VCaP (cell line): ENCODE measurements around the gene PTRH2.
A peak's percentile ranks its signal among the peaks of the same experiment; 100 is the strongest.

ENCODE experiments used
- H3K27ac ChIP-seq: fragments of 450-650 bp; 2 replicates; pipeline ENCODE4 v1.5.1; 2017
- TF ChIP-seq, protein P1 (sequence below): fragments of 450-650 bp; conservative IDR thresholded peaks from 2 replicates; pipeline ENCODE4 v1.5.1; 2017; ENCODE audit warnings: mild to moderate bottlenecking, moderate library complexity

PTRH2 gene

DNA sequence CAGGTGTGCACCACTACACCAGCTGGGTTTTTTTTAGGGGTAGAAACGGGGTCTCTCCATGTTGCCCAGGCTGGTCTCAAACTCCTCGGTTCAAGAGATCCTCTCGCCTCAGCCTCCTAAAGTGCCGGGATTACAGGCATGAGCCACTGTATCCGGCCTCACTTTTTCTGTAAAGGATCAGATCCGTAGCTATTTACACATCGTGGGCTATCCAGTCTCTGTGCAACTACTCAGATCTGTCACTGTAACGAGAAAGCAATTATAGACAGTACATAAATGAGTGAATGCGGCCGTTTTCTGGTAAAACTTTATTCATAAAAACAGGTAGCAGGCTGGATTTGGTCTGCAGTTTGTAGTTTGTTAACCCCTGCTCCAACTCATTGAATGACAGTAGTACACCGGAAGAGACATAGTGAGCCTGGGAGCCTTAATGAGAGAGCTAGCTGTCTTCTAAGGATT, 44.8 kb upstream of the PTRH2 start:
- peak overlapping the region; percentile 90 for H3K27ac ChIP-seq
- TF ChIP-seq, protein P1, sequence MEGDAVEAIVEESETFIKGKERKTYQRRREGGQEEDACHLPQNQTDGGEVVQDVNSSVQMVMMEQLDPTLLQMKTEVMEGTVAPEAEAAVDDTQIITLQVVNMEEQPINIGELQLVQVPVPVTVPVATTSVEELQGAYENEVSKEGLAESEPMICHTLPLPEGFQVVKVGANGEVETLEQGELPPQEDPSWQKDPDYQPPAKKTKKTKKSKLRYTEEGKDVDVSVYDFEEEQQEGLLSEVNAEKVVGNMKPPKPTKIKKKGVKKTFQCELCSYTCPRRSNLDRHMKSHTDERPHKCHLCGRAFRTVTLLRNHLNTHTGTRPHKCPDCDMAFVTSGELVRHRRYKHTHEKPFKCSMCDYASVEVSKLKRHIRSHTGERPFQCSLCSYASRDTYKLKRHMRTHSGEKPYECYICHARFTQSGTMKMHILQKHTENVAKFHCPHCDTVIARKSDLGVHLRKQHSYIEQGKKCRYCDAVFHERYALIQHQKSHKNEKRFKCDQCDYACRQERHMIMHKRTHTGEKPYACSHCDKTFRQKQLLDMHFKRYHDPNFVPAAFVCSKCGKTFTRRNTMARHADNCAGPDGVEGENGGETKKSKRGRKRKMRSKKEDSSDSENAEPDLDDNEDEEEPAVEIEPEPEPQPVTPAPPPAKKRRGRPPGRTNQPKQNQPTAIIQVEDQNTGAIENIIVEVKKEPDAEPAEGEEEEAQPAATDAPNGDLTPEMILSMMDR, result no peak

DNA sequence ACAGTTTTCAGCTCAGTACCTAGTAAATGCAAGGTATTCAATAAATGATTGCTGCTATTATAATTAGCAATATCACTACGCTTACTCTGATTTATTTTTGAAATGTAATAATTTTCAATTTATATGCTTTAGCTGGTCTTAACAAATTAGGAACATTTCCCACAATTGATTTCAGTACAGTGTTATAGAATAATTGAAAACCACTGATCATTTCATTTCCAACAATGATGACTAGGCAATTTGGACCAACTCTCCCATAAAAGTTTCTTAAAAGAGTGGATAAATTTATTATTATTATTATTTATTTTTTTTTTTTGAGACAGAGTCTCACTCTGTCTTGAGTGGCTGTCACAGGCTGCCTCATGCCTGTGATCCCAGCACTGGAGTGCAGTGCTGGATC, 41.4 kb upstream of the PTRH2 start:
- TF ChIP-seq, protein P1, result no peak
- peak overlapping the region; percentile 90; the same call in 1 of the 2 replicates for H3K27ac ChIP-seq

DNA sequence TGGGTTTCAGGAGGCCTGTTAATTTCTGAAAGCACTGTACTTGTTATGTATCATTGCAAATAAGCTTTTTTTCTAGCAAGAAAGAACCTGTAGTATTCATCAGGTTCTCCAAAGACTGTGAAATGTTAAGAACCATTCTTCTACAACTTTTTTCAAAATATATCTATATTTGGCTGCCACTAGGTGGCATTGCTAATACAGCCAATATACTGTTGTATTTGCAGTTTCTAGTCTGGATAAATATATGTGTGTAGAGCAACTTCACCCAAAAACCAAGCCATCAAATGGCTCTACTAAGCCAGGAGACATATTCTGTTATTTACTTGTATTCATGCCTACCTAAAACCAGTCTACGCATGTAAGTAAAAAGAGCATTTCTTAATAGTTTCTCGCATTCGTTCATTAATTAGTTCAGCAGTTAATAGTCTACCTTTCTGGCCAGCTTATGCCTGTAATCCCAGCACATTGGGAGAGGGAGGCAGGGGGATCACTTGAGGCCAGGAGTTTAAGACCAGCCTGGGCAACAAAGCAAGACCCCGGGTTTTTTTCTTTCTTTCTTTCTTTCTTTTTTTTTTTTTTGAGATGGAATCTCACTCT, 39.7 kb upstream of the PTRH2 start:
- TF ChIP-seq, protein P1, result peak; percentile 82
- peak overlapping the region; percentile 15 for H3K27ac ChIP-seq

DNA sequence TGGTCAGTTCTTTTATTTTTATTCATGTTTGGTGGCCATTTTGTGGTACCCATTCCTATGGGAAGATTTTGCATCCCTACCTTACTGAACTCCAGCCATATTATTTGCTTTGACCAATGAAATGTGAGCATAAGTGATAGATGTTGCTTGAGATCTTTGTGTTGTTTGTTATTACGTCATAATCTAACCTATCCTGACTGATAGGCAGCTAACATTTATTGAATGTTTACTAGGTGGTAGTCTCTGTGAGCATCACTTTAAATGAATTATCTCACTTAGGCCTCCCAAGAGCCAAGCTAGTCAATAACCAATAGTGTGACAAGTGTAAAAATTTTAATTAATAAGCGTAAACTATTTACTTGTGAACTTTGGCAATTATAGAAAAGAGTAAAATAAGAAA, 37.8 kb upstream of the PTRH2 start:
- TF ChIP-seq, protein P1, result no peak
- no peak overlapping the region for H3K27ac ChIP-seq

DNA sequence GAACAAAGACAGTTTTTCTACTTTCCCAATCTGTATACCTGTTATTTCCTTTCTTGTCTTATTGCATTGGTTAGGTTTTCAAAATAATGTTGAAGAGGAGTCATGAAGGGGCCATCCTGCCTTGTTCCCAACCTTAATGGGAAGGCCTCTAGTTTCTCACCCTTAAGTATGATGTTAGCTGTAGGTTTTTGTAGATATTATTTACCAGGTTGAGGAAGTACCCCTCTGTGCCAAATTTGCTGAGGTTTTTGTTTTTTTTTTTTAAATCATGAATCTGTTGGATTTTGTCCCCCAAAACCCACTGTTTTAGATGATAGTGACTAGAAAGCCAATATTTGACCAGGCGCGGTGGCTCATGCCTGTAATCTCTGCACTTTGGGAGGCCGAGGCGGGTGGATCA, 36.6 kb upstream of the PTRH2 start:
- TF ChIP-seq, protein P1, result no peak

DNA sequence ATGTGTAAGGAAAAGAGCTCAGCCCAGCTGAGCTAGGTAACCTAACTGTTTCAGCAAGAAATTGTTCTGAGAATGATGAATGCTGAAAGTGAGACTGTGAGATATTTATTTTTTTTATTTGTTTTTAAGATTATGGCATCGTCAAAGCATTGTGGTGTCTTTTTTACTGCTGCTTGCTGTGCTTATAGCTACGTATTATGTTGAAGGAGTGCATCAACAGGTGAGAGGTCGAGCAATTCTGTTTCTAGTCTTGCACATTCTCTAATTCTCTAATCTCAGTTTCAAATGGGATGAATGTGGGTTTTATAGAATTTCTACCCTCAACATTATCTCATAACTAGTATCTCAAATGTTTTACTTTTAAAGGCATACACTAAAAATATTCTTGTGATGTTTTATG, 30.1 kb upstream of the PTRH2 start:
- TF ChIP-seq, protein P1, result no peak
- H3K27ac ChIP-seq, result peak overlapping the region; percentile 0

More for the DNA sequence above, 36.6 kb upstream of the PTRH2 start:
- H3K27ac ChIP-seq, result no peak overlapping the region

DNA sequence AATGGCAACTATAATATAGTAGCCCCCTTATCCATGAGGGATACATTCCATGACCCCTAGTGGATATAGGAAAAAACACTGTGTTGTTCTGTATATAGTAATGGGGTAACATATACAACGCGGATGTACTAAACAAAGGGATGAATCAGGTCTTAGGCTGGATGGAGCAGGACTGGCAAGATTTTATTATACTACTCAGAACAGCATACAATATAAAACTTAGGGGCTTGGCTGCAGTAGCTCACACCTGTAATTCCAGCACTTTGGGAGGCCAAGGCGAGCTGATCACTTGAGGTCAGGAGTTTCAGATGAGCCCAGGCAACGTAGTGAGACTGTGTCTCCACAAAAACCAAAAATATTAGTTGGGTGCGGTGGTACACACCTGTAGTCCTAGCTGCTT, 27.0 kb upstream of the PTRH2 start:
- TF ChIP-seq, protein P1, result no peak
- H3K27ac ChIP-seq, result no peak overlapping the region
